ENCODE measurements around the gene WDR54. TPM values are rescaled to one million over a fixed set of nuclear protein-coding genes. Genes with fewer than 3 reads are reported as not detected.

Gene WDR54
- polyA plus RNA-seq, 1 donor (not counting 4 experiments of a cell fraction or from before 2014, with no cell fraction given), result 35.2 TPM

GRCh38 chr2:74401891-74402290 lies 19.6 kb upstream of the WDR54 start:
- Histone ChIP-seq H3K27me3 (ENCODE audit: control insufficient read depth, extremely low read depth, insufficient read depth, low read length) (no peaks in the 10 kb centered on the region), H3K4me3 (ENCODE audit: control insufficient read depth in 2 of 3, extremely low read depth in 1 of 3, insufficient read depth in 2 of 3, low read depth in 1 of 3, low read length in 3 of 3) (no peak overlapping the region), H3K36me3 (ENCODE audit: control insufficient read depth in 2 of 2, extremely low read depth in 1 of 2, insufficient read depth in 2 of 2, low read length in 2 of 2) (no peaks in the 10 kb centered on the region), H2AFZ (ENCODE audit: control insufficient read depth, low read length) (no peak overlapping the region), H3K9me1 (ENCODE audit: control insufficient read depth, extremely low read depth, insufficient read depth, low read length) (no peaks in the 10 kb centered on the region), H3K4me1 (ENCODE audit: control insufficient read depth, extremely low read depth, insufficient read depth, low read length) (peaks cover 15% of the 10 kb centered on the region), H4K20me1 (ENCODE audit: control insufficient read depth, extremely low read depth, insufficient read depth, low read length) (no peaks in the 10 kb centered on the region), H3K4me2 (ENCODE audit: control insufficient read depth, extremely low read depth, insufficient read depth, low read depth, low read length) (no peak overlapping the region), H3K9me3 (ENCODE audit: control insufficient read depth, low read depth, low read length) (no peaks in the 10 kb centered on the region), H3K27ac (ENCODE audit: control insufficient read depth, insufficient read depth, low read length) (no peak overlapping the region), H3K9ac (ENCODE audit: control insufficient read depth, extremely low read depth, insufficient read depth, low read length) (no peak overlapping the region), H3K79me2 (ENCODE audit: control insufficient read depth, insufficient read depth, low read length) (no peaks in the 10 kb centered on the region)
- no peak for TF ChIP-seq EZH2 (IDR thresholded peaks at IDR 0.05; ENCODE audit: low read length)
- TF ChIP-seq CTCF (optimal IDR thresholded peaks at IDR 0.05 in 1 of 3, IDR thresholded peaks at IDR 0.05 in 1 of 3, conservative IDR thresholded peaks at IDR 0.05 in 1 of 3; ENCODE audit: extremely low read depth in 1 of 3, insufficient read depth in 2 of 3, low read length in 3 of 3), result no peak
- dilution Hi-C loops (cut with MboI; ENCODE audit: extremely low pct_ligation_motif_present, low sequenced_read_pairs), result no loop called here
- FAIRE-seq, result no peak
- DNase-seq (ENCODE audit: low read depth, low spot score), result no peak

- Histone ChIP-seq H3K9me3 (ENCODE audit: control insufficient read depth, low read depth, low read length) (no peaks in the 10 kb centered on the region), H3K4me3 (ENCODE audit: control insufficient read depth in 2 of 3, extremely low read depth in 1 of 3, insufficient read depth in 2 of 3, low read depth in 1 of 3, low read length in 3 of 3) (no peak overlapping the region), H3K9ac (ENCODE audit: control insufficient read depth, extremely low read depth, insufficient read depth, low read length) (peak overlapping the region; percentile 32), H2AFZ (ENCODE audit: control insufficient read depth, low read length) (no peak overlapping the region), H3K27ac (ENCODE audit: control insufficient read depth, insufficient read depth, low read length) (peak overlapping the region; percentile 76), H3K27me3 (ENCODE audit: control insufficient read depth, extremely low read depth, insufficient read depth, low read length) (no peaks in the 10 kb centered on the region), H3K4me2 (ENCODE audit: control insufficient read depth, extremely low read depth, insufficient read depth, low read depth, low read length) (peak overlapping the region; percentile 46), H3K9me1 (ENCODE audit: control insufficient read depth, extremely low read depth, insufficient read depth, low read length) (no peaks in the 10 kb centered on the region), H3K36me3 (ENCODE audit: control insufficient read depth in 2 of 2, extremely low read depth in 1 of 2, insufficient read depth in 2 of 2, low read length in 2 of 2) (no peaks in the 10 kb centered on the region), H3K4me1 (ENCODE audit: control insufficient read depth, extremely low read depth, insufficient read depth, low read length) (peaks cover 23% of the 10 kb centered on the region), H4K20me1 (ENCODE audit: control insufficient read depth, extremely low read depth, insufficient read depth, low read length) (no peaks in the 10 kb centered on the region), H3K79me2 (ENCODE audit: control insufficient read depth, insufficient read depth, low read length) (no peaks in the 10 kb centered on the region)
- dilution Hi-C loops (cut with MboI; ENCODE audit: extremely low pct_ligation_motif_present, low sequenced_read_pairs), result no loop called here
- FAIRE-seq (peak; percentile 89), DNase-seq (ENCODE audit: low read depth, low spot score) (no peak)
- TF ChIP-seq EZH2 (IDR thresholded peaks at IDR 0.05; ENCODE audit: low read length) (no peak), CTCF (optimal IDR thresholded peaks at IDR 0.05 in 1 of 3, IDR thresholded peaks at IDR 0.05 in 1 of 3, conservative IDR thresholded peaks at IDR 0.05 in 1 of 3; ENCODE audit: extremely low read depth in 1 of 3, insufficient read depth in 2 of 3, low read length in 3 of 3) (no peak)
These were observed 15.5 kb upstream of the WDR54 start for GRCh38 chr2:74406035-74406434.
